ENCODE data around the gene TRPM3.

GRCh38 chr9:70563010-70563409 lies 558.4 kb downstream of the TRPM3 start:
- TF ChIP-seq CTCF (conservative IDR thresholded peaks at IDR 0.05 in 1 of 2, IDR thresholded peaks at IDR 0.05 in 1 of 2; ENCODE audit: extremely low read depth in 1 of 2, insufficient read depth in 1 of 2, low read depth in 1 of 2, low read length in 2 of 2): no peak
- TF ChIP-seq EZH2 (IDR thresholded peaks at IDR 0.05; ENCODE audit: borderline replicate concordance, low read length): no peak
